HG03378 (cell line): ENCODE results near the gene FAM174B.
"Not testable (repeated sequence)": the region's sequence is repeated elsewhere in the genome, so short reads cannot be mapped to it uniquely, and the experiment has no call there.

ENCODE experiments used
- ATAC-seq: cut with Tn5 transposase; IDR thresholded peaks from one replicate; pipeline ENCODE4 v1.9.1; 2021; ENCODE audit warnings: mild to moderate bottlenecking, moderate library complexity; ENCODE audit not compliant: unreplicated experiment

Gene FAM174B

GRCh38 chr15:92619145-92620101 is 36.2 kb downstream of the FAM174B start:
- no peak for ATAC-seq

GRCh38 chr15:92617549-92618520 is 37.7 kb downstream of the FAM174B start:
- no peak for ATAC-seq

GRCh38 chr15:92616621-92617548 is 38.7 kb downstream of the FAM174B start:
- no peak for ATAC-seq

GRCh38 chr15:92614791-92615785 is 40.5 kb downstream of the FAM174B start:
- no peak for ATAC-seq

- no peak for ATAC-seq
These were observed 41.3 kb downstream of the FAM174B start for GRCh38 chr15:92614301-92614700.

GRCh38 chr15:92613841-92614240 is 41.7 kb downstream of the FAM174B start:
- no peak for ATAC-seq

- ATAC-seq: no peak
These were observed 42.7 kb downstream of the FAM174B start for GRCh38 chr15:92612891-92613290.

GRCh38 chr15:92611995-92612745 is 43.4 kb downstream of the FAM174B start:
- no peak for ATAC-seq

- no peak for ATAC-seq
These were observed 44.4 kb downstream of the FAM174B start for GRCh38 chr15:92611150-92611549.

GRCh38 chr15:92610101-92610520 is 45.5 kb downstream of the FAM174B start:
- no peak for ATAC-seq

- no peak for ATAC-seq
These were observed 46.5 kb downstream of the FAM174B start for GRCh38 chr15:92608866-92609700.

GRCh38 chr15:92606836-92607150 is 48.8 kb downstream of the FAM174B start:
- not testable (repeated sequence) for ATAC-seq

- no peak for ATAC-seq
These were observed 49.3 kb downstream of the FAM174B start for GRCh38 chr15:92606126-92606835.

GRCh38 chr15:92605225-92605944 is 50.2 kb downstream of the FAM174B start:
- no peak for ATAC-seq

- ATAC-seq: no peak
These were observed 51.7 kb downstream of the FAM174B start for GRCh38 chr15:92603743-92604470.

- ATAC-seq: no peak
These were observed 52.3 kb downstream of the FAM174B start for GRCh38 chr15:92603278-92603677.
